ENCODE data around the gene ZNF415. TPM values are rescaled to one million over a fixed set of nuclear protein-coding genes. Genes with fewer than 3 reads are reported as not detected.

Gene ZNF415
- 6.1 and 6.3 TPM in 2 replicates for total RNA-seq

DNA sequence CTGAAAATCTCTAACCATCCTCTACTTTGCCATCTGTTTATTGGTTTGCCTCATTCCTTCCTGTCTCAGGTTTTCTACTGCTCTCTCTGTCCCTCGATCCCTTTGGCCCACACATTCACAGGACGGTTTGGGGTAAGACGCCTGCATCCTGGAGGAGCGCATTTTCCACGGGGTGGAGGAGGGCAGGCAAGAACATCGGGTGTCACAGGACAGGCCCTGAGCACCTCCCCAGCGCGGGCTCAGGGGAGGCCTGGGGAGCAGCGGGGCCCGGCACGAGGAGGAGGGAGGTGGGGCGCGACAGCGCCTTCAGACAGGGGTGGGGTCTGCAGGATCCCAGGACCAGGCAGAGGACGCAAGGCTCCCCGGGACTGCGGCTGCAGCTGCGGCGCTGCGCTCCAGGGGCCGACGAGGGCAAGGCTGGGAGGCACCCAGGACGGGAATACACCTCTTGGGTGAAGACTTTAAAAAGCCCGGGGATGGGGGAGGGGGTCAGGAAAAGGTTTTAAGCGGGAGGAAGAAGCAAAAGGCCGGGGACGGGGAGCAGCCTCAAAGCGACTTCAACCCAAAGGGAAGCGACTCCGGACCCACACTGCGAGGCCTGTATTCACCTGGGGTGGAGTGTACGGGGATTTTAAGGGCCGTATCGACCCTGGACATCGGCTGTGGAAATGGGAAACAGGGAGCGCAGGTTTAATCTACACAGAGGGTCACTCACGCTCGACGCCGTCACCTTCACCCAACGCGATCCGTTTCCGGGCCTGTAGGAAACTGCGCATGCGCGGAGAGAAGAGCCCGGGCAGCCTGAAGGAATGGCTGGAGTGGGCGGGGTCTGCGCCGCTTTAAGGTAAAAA is at the start of gene ZNF415:
TSS of gene ZNF415 (minus strand) at position 770 of the 851 bp plus-strand sequence. CDS start 10,234 bp downstream, outside the sequence.

DNA sequence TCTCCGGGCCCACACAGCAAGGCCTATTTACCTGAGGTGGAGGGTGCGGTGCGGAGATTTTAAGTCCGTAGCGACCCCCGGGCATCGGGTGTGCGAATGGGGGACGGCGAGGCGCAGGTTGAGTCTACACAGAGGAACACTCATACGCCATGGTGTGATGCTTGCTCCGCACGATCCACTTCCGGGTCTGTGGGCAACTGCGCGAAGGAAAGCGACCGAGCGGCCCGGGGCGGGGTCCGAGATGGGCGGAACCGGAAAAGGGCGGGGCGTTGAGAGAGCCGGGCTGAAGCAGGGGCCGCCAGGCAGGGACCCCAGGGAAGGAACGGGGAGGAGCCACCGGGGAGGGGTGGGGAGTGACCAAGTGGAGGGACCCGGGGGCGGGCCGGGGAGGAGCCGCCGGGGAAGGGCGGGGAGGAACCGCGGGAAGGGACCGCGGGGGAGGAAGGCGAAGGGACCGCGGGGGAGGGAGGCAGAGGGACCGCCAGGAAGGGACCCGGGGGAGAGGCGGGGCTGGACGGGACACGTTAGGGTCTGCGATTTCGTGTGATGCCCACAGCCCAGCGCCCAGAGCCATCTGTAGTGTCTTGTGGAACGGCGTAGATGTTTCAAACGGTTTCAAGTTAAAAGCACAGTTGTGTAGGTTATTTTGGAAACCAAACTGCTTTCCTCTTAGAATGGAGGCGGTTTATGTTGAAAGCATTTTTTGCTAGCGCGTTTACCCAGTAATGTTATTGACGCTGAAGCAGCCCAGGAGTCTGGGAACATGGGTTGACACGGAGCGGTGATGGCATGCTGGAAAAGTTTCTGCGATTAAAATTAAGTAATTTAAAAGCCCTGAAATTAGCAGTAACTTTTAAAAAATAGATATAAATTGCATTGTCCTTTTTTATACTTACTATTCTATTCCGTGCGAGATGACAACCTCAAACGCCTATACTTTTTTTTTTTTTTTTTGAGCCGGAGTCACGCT is 29.2 kb downstream of the ZNF415 start, which contains the start of gene ZNF160:
TSS of gene ZNF160 (minus strand) at position 189 of the 970 bp plus-strand sequence. CDS start 17,146 bp downstream, outside the sequence.

Other genes starting within 250 kb of the ZNF415 start
- gene ZNF320, start 235.3 kb downstream of the ZNF415 start, total RNA-seq: 12.9 and 20.1 TPM in 2 replicates
- 5.5 and 8.1 TPM in 2 replicates for gene ZNF888, start 209.5 kb downstream of the ZNF415 start, total RNA-seq
- 8.0 and 13.6 TPM in 2 replicates for gene ZNF816, start 170.0 kb downstream of the ZNF415 start, total RNA-seq
- not detected in 2 replicates for gene ERVV-1, start 119.0 kb downstream of the ZNF415 start, total RNA-seq
- not detected in 2 replicates for gene ERVV-2, start 88.2 kb downstream of the ZNF415 start, total RNA-seq
- gene ZNF160, start 29.5 kb downstream of the ZNF415 start, total RNA-seq: 25.5 and 31.2 TPM in 2 replicates
- gene ZNF347, start 26.1 kb upstream of the ZNF415 start, total RNA-seq: 7.6 and 9.9 TPM in 2 replicates
- 4.4 and 4.6 TPM in 2 replicates for gene ZNF665, start 60.4 kb upstream of the ZNF415 start, total RNA-seq
- 11.2 and 11.6 TPM in 2 replicates for gene ZNF677, start 122.0 kb upstream of the ZNF415 start, total RNA-seq
- gene VN1R2, start 125.4 kb upstream of the ZNF415 start, total RNA-seq: not detected in 2 replicates
- not detected in 2 replicates for gene VN1R4, start 134.8 kb upstream of the ZNF415 start, total RNA-seq
- 8.4 and 9.1 TPM in 2 replicates for gene ZNF845, start 200.8 kb upstream of the ZNF415 start, total RNA-seq
- gene ZNF525, start 232.8 kb upstream of the ZNF415 start, total RNA-seq: 6.5 TPM in 2 replicates

Data from uterine smooth muscle cell (primary cell).